Measurements from ENCODE around the gene PRIMA1. TPM values are rescaled to one million over a fixed set of nuclear protein-coding genes. Genes with fewer than 3 reads are reported as not detected.

The PRIMA1 gene
- total RNA-seq, 2 donors from 2014 or later = not detected

- Mint-ChIP-seq H3K36me3 (ENCODE audit: low read depth) (no peaks in the 10 kb centered on the region), H3K4me3 (no peak overlapping the region), H3K27ac (no peak overlapping the region), H3K4me1 (no peaks in the 10 kb centered on the region), H3K27me3 (peaks cover 54% of the 10 kb centered on the region)
- no peak for DNase-seq
- ATAC-seq = no peak
- H3K9me3 ChIP-seq (ENCODE audit: control insufficient read depth, low read length, poor library complexity, severe bottlenecking) = no peaks in the 10 kb centered on the region
These were observed 84.3 kb downstream of the PRIMA1 start for GRCh38 chr14:93703941-93704340.

DNA sequence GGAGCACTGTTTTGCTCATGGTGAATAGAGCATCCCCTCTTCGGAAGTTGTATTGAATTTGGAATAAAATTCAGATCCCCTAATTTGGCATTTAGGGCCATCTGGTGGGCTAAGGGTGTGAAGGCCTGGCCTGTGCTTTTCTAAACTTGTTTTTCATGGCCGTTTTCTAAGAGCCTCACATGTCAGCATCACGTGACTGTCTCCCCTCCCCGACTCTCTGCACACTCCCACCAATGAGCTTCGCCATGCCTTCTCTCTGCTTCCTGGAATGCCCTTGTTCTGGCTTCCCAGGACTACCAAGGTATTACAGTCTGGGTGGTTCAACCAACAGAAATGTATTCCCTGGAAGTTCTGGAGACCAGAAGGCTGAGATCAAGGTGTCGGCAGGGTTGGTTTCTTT lies 85.3 kb downstream of the PRIMA1 start:
- H3K27ac Mint-ChIP-seq = no peak overlapping the region
- DNase-seq (no peak), ATAC-seq (no peak)
- H3K4me1 Mint-ChIP-seq = no peaks in the 10 kb centered on the region
- no peaks in the 10 kb centered on the region for H3K9me3 ChIP-seq (ENCODE audit: control insufficient read depth, low read length, poor library complexity, severe bottlenecking)
- H3K36me3 Mint-ChIP-seq (ENCODE audit: low read depth) = no peaks in the 10 kb centered on the region
- H3K4me3 Mint-ChIP-seq = no peak overlapping the region
- H3K27me3 Mint-ChIP-seq = peaks cover 48% of the 10 kb centered on the region

- H3K27ac Mint-ChIP-seq = no peak overlapping the region
- peaks cover 46% of the 10 kb centered on the region for H3K27me3 Mint-ChIP-seq
- no peaks in the 10 kb centered on the region for H3K4me1 Mint-ChIP-seq
- no peak overlapping the region for H3K4me3 Mint-ChIP-seq
- ATAC-seq (no peak), DNase-seq (no peak)
- no peaks in the 10 kb centered on the region for H3K36me3 Mint-ChIP-seq (ENCODE audit: low read depth)
- H3K9me3 ChIP-seq (ENCODE audit: control insufficient read depth, low read length, poor library complexity, severe bottlenecking) = no peaks in the 10 kb centered on the region
These were observed 86.7 kb downstream of the PRIMA1 start for GRCh38 chr14:93701562-93701961.

- no peak overlapping the region for H3K4me3 Mint-ChIP-seq
- peaks cover 40% of the 10 kb centered on the region for H3K27me3 Mint-ChIP-seq
- ATAC-seq = no peak
- no peaks in the 10 kb centered on the region for H3K4me1 Mint-ChIP-seq
- H3K27ac Mint-ChIP-seq = no peak overlapping the region
- DNase-seq = no peak
- H3K36me3 Mint-ChIP-seq (ENCODE audit: low read depth) = no peaks in the 10 kb centered on the region
- no peaks in the 10 kb centered on the region for H3K9me3 ChIP-seq (ENCODE audit: control insufficient read depth, low read length, poor library complexity, severe bottlenecking)
These were observed 87.4 kb downstream of the PRIMA1 start for GRCh38 chr14:93700928-93701327.

DNA sequence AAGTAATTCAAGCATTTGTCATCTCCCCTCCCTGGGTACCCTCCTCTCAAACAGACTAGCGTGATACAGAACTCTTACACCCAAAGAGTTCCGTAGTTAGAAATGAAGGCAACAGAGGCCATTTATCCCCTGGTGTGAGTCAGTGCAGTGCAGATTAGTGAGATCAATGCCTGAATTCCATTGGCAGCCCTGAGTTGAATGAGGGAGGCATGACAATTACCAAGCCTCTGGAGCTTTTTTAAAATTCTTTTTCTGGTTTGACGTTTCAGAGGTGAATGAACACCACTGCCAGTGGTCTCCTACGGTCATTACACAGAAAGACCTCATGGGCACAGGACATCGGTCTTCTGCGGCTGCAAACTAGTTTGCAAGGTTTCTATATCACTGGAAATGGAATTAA lies 94.4 kb downstream of the PRIMA1 start:
- no peak for ATAC-seq
- Mint-ChIP-seq H3K27me3 (peaks cover 6% of the 10 kb centered on the region), H3K4me1 (no peaks in the 10 kb centered on the region), H3K4me3 (no peak overlapping the region), H3K27ac (no peak overlapping the region), H3K36me3 (ENCODE audit: low read depth) (peaks cover 2% of the 10 kb centered on the region)
- no peaks in the 10 kb centered on the region for H3K9me3 ChIP-seq (ENCODE audit: control insufficient read depth, low read length, poor library complexity, severe bottlenecking)
- DNase-seq = no peak

DNA sequence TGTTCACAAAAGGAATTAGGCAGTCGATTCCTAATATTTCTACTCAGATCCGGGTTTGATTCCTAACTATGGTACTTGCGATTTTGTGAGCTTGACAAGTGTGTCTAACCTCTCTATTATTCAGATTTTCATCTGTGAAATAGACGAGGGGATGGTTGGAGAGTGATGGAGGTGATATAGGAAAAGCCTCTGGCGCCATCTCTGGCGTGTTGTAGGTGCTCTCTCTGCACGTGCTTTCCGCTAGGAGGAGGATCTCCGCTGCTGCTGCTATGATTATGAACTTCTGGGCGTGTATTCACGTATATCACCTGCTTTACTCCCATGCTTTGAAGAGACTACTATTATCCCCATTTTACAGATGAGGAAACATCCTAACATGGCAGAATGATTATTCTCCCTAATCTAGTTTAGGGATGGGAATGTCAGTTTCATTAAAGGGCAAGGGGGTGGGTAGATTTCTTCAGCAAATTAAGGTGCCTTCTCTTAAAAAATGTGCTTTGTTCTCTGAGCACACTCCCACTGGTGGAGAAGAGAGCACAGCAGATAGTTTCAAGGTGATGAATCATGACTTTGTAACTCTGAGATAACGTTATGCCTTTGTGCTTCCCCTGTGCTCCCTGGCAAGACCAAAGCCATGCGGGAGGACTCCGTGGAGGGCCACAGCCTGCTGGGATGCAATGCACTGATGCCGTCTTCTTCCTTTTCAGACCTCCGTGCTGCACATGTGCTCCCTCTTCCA lies 97.1 kb downstream of the PRIMA1 start:
- Mint-ChIP-seq H3K27ac (no peak overlapping the region), H3K27me3 (peaks cover 29% of the 10 kb centered on the region), H3K36me3 (ENCODE audit: low read depth) (peaks cover 2% of the 10 kb centered on the region), H3K4me3 (no peak overlapping the region), H3K4me1 (no peaks in the 10 kb centered on the region)
- DNase-seq = no peak
- H3K9me3 ChIP-seq (ENCODE audit: control insufficient read depth, low read length, poor library complexity, severe bottlenecking) = no peaks in the 10 kb centered on the region
- no peak for ATAC-seq

DNA sequence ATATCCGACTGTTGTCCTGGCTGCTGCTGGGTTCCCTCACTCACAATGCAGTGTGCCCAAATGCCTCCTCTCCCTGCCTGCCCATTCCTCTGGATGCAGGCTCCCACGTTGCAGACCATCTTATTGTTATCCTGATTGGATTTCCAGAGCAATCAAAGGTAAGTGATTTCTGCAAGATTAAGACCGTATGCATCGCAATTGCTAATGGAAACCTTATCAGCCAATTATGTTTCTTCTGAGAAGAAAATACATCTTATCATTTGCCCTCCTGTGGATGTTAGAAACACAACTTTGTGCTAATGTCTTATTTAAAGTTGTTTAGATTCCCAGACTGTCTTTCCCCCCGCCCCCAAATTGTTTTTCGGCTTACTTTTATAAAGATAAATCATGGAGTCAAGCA lies 98.1 kb downstream of the PRIMA1 start:
- Mint-ChIP-seq H3K4me3 (no peak overlapping the region), H3K27ac (no peak overlapping the region), H3K27me3 (peaks cover 37% of the 10 kb centered on the region), H3K36me3 (ENCODE audit: low read depth) (no peaks in the 10 kb centered on the region), H3K4me1 (no peaks in the 10 kb centered on the region)
- no peak for DNase-seq
- ATAC-seq = no peak
- no peaks in the 10 kb centered on the region for H3K9me3 ChIP-seq (ENCODE audit: control insufficient read depth, low read length, poor library complexity, severe bottlenecking)

DNA sequence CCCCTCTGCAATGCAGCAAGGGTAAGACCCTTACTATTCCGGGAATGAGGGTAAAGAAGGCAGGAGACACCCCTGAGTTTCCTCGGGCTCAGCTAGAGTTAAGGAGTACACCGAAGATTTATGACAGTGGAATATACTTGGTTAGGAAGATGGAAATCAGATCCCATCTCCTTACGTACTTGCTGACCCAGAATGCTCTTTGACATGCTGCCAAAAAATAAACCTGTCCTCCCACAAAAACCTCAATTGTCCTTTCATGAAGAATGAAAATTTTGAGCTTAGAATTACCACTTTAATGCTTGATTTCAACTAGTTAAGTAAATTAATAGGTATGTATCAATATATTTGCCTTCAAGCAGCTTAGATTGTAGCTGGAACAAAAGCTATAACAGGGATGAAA lies 99.5 kb downstream of the PRIMA1 start:
- H3K27ac Mint-ChIP-seq = no peak overlapping the region
- no peaks in the 10 kb centered on the region for H3K9me3 ChIP-seq (ENCODE audit: control insufficient read depth, low read length, poor library complexity, severe bottlenecking)
- H3K4me1 Mint-ChIP-seq = no peaks in the 10 kb centered on the region
- DNase-seq (no peak), ATAC-seq (no peak)
- H3K27me3 Mint-ChIP-seq = peaks cover 42% of the 10 kb centered on the region
- H3K4me3 Mint-ChIP-seq = no peak overlapping the region
- H3K36me3 Mint-ChIP-seq (ENCODE audit: low read depth) = no peaks in the 10 kb centered on the region

DNA sequence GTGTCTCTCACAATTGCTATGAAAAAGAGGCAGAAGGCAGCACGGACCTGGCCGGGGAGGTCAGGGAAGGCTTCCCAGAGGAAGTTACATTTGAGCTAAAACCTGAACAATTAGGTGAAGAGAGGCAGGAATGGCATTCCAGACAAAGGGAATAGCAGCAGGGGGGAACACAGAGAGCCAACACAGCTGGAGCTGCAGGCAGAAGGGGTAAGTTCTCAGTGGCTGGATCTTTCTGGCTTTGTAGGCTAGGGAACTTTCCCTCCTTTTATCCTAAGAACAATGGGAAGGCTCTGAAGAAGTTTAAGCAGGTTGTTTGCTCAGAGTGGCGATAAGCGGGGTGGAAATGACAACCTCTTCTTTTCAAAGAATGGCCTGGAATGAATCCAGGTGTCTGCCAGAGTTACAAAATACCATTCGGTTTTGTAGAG lies 100.0 kb downstream of the PRIMA1 start:
- Mint-ChIP-seq H3K36me3 (ENCODE audit: low read depth) (no peaks in the 10 kb centered on the region), H3K4me3 (no peak overlapping the region), H3K4me1 (no peaks in the 10 kb centered on the region), H3K27me3 (peaks cover 42% of the 10 kb centered on the region), H3K27ac (no peak overlapping the region)
- H3K9me3 ChIP-seq (ENCODE audit: control insufficient read depth, low read length, poor library complexity, severe bottlenecking) = no peaks in the 10 kb centered on the region
- ATAC-seq (no peak), DNase-seq (no peak)

GRCh38 chr14:93686268-93686667 lies 102.0 kb downstream of the PRIMA1 start:
- Mint-ChIP-seq H3K4me1 (no peaks in the 10 kb centered on the region), H3K27ac (no peak overlapping the region), H3K36me3 (ENCODE audit: low read depth) (no peaks in the 10 kb centered on the region), H3K27me3 (peaks cover 44% of the 10 kb centered on the region), H3K4me3 (no peak overlapping the region)
- DNase-seq = no peak
- no peak for ATAC-seq
- no peaks in the 10 kb centered on the region for H3K9me3 ChIP-seq (ENCODE audit: control insufficient read depth, low read length, poor library complexity, severe bottlenecking)

DNA sequence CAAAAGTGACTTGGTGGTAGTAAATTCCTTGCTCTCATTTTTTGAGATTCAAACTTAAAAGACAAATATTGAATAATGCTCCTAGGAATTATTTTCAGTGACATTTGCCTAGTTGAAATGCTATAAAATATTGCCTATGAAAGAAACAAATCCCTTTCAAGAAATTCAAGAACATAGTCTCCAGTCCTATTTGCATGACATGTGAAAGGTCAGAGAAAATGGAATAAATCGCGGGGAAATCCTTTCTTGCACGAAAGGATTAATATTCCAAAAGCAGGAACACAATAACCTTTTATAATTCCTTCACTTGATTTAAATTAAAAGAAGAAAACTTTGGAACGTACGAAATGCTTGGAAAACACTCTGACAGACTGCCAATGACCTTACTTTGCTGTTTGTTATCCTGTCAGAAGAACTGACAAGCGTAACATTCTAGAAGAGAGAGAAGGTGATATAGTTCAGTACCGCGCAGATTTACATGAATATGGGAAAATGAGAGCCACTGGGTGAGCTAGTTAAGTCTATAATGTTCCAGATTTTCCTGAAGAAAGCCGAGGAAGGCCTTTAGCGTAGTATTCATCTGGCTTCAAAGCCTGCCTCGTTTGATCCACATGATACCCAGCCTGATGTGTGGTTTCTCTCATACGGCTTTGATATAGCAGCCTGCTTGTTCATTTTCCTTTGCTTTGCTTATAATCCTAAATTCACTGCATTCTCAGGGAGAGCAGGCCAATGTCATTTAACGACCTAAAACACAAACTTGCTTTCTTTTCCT lies 103.0 kb downstream of the PRIMA1 start:
- DNase-seq (no peak), ATAC-seq (no peak)
- Mint-ChIP-seq H3K36me3 (ENCODE audit: low read depth) (no peaks in the 10 kb centered on the region), H3K27me3 (peaks cover 46% of the 10 kb centered on the region), H3K27ac (no peak overlapping the region), H3K4me1 (no peaks in the 10 kb centered on the region), H3K4me3 (no peak overlapping the region)
- H3K9me3 ChIP-seq (ENCODE audit: control insufficient read depth, low read length, poor library complexity, severe bottlenecking) = no peaks in the 10 kb centered on the region

DNA sequence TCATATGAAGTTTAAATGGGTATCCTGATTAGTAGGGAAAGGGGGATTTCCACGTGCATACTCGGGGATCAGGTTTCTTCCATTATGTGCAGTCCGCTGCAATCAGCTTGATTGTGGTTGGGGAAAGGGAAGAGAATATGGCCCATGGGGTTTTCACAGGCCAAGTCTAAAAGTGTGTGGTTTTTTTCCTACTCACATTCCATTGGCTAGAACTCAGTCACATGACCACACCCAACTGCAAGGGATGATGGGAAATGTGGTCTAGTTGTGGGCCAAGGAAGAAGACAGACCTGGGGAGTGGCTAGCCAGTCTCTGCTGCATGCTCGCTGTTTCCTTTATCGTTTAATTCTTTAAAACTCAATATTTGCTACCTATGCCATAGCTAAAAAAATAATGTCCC lies 105.1 kb downstream of the PRIMA1 start:
- Mint-ChIP-seq H3K4me1 (no peaks in the 10 kb centered on the region), H3K27me3 (peaks cover 57% of the 10 kb centered on the region), H3K4me3 (no peak overlapping the region), H3K27ac (no peak overlapping the region), H3K36me3 (ENCODE audit: low read depth) (no peaks in the 10 kb centered on the region)
- DNase-seq (no peak), ATAC-seq (no peak)
- H3K9me3 ChIP-seq (ENCODE audit: control insufficient read depth, low read length, poor library complexity, severe bottlenecking) = no peaks in the 10 kb centered on the region

DNA sequence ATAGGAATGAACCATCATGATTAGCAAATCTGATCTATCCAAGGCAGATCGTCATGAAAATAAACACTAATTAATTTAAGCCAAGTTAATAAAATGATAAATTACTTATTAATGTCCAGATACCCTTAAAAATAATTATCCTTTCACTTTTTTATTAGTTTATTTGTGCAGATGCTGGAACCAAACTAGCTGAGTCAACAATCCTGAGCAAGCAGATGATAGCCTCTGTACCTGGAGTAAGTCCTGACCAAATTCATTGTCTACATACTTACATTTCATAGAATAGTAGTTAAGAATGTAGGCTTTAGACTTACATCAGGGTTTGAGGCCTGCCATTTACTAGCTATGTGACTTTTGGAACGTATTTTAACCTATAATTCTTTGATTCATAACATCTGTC lies 105.8 kb downstream of the PRIMA1 start:
- Mint-ChIP-seq H3K27me3 (peaks cover 49% of the 10 kb centered on the region), H3K4me1 (no peaks in the 10 kb centered on the region), H3K4me3 (no peak overlapping the region), H3K27ac (no peak overlapping the region), H3K36me3 (ENCODE audit: low read depth) (no peaks in the 10 kb centered on the region)
- no peaks in the 10 kb centered on the region for H3K9me3 ChIP-seq (ENCODE audit: control insufficient read depth, low read length, poor library complexity, severe bottlenecking)
- ATAC-seq = no peak
- no peak for DNase-seq

Data from T-helper 17 cell (primary cell).